ENCODE measurements around the gene ARHGEF3. TPM values are rescaled to one million over a fixed set of nuclear protein-coding genes. Genes with fewer than 3 reads are reported as not detected.

Gene ARHGEF3
- total RNA-seq, 1 donor from 2014 or later: 27.0 TPM

DNA sequence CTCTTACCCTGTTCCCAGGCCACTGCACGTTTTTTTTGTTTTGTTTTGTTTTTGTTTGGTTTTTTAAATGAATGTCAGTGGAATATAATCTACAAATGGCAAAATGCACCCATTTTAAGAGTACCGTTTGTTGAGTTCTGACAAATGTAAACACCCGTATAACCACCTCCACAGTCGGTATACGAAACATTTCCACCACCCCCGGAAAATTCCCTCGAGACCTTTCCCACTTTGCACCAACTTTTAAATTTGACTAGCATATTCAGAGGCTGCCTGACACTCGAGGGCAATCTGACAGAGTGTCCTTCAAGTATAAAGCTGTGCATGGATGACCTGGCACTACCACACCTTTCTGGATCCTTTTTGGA is 613 bp upstream of the ARHGEF3 start:
- POLR2A ChIA-PET: interaction anchor here (1.0 to 8.3 kb wide), 10 partner anchors 13 to 266 kb away, joined by 3 to 181 read pairs (median 29); partner anchors contain the start of gene TASOR

DNA sequence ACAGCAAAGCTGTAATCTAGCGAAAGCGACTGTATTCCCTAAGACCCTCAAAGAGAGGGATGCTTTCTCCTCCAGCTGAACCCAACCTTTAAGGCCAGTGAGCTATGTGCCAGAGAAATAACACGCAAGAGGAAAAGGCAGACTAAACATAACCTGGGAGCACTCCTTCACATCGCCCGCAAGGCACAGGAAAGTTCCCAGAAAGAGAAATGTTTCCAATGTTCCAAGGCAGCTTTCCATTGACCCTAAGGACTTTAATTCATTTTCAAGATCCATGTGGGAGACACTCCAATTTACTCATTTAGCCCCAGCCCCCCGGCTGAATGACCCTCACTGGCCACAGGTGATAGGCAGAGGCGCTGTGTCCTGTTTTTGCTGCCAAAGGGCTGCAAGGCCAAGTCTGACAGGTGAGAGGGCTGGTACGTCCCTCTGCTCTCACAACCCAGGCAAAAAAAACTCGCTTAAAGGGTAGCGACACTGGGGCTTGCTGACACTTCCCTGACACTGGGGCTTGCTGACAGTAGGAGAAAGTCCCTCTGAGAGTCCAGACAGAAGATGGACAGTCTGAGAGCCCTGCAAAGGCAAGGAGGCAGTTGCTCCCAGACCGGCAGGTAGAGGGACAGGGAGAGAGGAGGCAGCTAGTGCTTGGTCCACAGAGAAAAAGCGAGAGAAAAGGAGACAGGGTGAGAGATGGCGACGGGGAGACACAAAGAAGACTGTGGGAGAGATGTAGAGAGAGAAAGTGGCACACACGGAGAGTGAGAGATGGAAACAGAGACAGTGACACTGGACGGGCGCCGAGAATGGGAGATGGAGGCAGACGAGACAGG is 702 bp downstream of the ARHGEF3 start:
- H3K36me3 Mint-ChIP-seq (ENCODE audit: low read depth): peaks cover 7% of the 10 kb centered on the region
- POLR2A ChIA-PET: interaction anchor here (0.5 to 8.3 kb wide), 22 partner anchors 11 to 1087 kb away, joined by 3 to 181 read pairs (median 6); partner anchors contain the start of gene TASOR
- peak overlapping the region; percentile 95 for H3K4me3 Mint-ChIP-seq

More for the DNA sequence above, 613 bp upstream of the ARHGEF3 start:
- no peaks in the 10 kb centered on the region for H3K27me3 Mint-ChIP-seq
- no peaks in the 10 kb centered on the region for H3K9me3 Mint-ChIP-seq
- peaks cover 44% of the 10 kb centered on the region for H3K4me1 Mint-ChIP-seq
- DNase-seq: no peak
- ATAC-seq (ENCODE audit: low read depth): no peak
- CTCF ChIA-PET: interaction anchor here (0.7 to 7.8 kb wide), 15 partner anchors 13 to 382 kb away, joined by 3 to 237 read pairs (median 10); no protein-coding TSS in a partner anchor
- intact Hi-C loops (cut with micrococcal nuclease): loop anchor here (1.0 to 10.0 kb wide), 6 partner anchors 48 to 792 kb away; partner anchors contain the start of genes ARF4 and TASOR
- H3K4me3 Mint-ChIP-seq: peak overlapping the region; percentile 85
- peak overlapping the region; percentile 75 for H3K27ac Mint-ChIP-seq
- TF ChIP-seq, protein P1, sequence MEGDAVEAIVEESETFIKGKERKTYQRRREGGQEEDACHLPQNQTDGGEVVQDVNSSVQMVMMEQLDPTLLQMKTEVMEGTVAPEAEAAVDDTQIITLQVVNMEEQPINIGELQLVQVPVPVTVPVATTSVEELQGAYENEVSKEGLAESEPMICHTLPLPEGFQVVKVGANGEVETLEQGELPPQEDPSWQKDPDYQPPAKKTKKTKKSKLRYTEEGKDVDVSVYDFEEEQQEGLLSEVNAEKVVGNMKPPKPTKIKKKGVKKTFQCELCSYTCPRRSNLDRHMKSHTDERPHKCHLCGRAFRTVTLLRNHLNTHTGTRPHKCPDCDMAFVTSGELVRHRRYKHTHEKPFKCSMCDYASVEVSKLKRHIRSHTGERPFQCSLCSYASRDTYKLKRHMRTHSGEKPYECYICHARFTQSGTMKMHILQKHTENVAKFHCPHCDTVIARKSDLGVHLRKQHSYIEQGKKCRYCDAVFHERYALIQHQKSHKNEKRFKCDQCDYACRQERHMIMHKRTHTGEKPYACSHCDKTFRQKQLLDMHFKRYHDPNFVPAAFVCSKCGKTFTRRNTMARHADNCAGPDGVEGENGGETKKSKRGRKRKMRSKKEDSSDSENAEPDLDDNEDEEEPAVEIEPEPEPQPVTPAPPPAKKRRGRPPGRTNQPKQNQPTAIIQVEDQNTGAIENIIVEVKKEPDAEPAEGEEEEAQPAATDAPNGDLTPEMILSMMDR (IDR thresholded peaks at IDR 0.05): no peak
- peaks cover 6% of the 10 kb centered on the region for H3K36me3 Mint-ChIP-seq (ENCODE audit: low read depth)

DNA sequence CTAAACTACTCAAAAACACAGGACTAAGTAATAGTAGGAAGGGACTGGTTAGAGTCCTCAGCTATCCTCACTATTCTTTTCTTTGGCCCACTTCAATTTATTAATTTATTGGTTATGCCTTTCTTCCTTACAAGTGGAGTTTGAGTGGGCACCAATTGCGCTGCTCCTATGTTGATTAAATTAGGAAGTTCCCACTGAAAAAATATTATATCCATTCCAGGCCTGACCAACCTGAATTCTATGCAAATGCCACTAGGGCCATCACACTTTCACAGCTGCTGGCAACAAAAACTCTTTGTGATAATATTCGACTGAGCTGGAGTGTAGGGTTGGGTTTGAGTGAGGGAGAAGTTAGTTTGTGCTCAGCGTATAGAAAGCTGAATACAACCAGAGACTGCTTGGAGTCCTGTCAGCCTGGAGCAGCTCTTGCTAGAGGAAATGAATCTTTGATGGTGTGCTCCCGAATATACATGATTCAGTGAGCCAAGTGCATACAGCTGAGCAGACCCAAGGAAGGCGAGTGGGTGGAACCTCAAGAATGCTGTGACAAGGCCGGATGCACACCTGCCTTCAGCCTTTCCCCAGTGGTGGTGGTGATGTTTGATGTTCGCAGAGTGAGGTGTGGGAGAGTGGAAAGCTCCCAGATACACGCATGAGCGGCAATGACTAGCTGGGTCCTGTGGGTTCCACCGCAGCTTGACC is 1.5 kb downstream of the ARHGEF3 start:
- no peaks in the 10 kb centered on the region for H3K27me3 Mint-ChIP-seq
- peak overlapping the region; percentile 87 for H3K27ac Mint-ChIP-seq
- H3K4me3 Mint-ChIP-seq: peak overlapping the region; percentile 95
- H3K36me3 Mint-ChIP-seq (ENCODE audit: low read depth): peaks cover 7% of the 10 kb centered on the region
- H3K4me1 Mint-ChIP-seq: peaks cover 64% of the 10 kb centered on the region
- ATAC-seq (ENCODE audit: low read depth): peak; percentile 19
- TF ChIP-seq, protein P1 (IDR thresholded peaks at IDR 0.05): no peak
- H3K9me3 Mint-ChIP-seq: no peaks in the 10 kb centered on the region
- CTCF ChIA-PET: interaction anchor here (0.6 to 7.8 kb wide), 28 partner anchors 11 to 460 kb away, joined by 3 to 237 read pairs (median 6); no protein-coding TSS in a partner anchor
- POLR2A ChIA-PET: interaction anchor here (0.5 to 8.3 kb wide), 18 partner anchors 11 to 434 kb away, joined by 3 to 181 read pairs (median 6); partner anchors contain the start of gene TASOR
- intact Hi-C loops (cut with micrococcal nuclease): loop anchor here (1.0 to 10.0 kb wide), 4 partner anchors 42 to 795 kb away; partner anchors contain the start of gene ARF4
- no peak for DNase-seq

More for the DNA sequence above, 702 bp downstream of the ARHGEF3 start:
- Mint-ChIP-seq H3K9me3 (no peaks in the 10 kb centered on the region), H3K27ac (peak overlapping the region; percentile 87), H3K27me3 (no peaks in the 10 kb centered on the region), H3K4me1 (peaks cover 56% of the 10 kb centered on the region)
- DNase-seq (no peak), ATAC-seq (ENCODE audit: low read depth) (peak; percentile 6)
- intact Hi-C loops (cut with micrococcal nuclease): loop anchor here (1.0 to 10.0 kb wide), 4 partner anchors 43 to 794 kb away; partner anchors contain the start of gene ARF4
- CTCF ChIA-PET: interaction anchor here (0.9 to 7.8 kb wide), 20 partner anchors 11 to 194 kb away, joined by 3 to 237 read pairs (median 9); no protein-coding TSS in a partner anchor
- TF ChIP-seq, protein P1 (IDR thresholded peaks at IDR 0.05): no peak

DNA sequence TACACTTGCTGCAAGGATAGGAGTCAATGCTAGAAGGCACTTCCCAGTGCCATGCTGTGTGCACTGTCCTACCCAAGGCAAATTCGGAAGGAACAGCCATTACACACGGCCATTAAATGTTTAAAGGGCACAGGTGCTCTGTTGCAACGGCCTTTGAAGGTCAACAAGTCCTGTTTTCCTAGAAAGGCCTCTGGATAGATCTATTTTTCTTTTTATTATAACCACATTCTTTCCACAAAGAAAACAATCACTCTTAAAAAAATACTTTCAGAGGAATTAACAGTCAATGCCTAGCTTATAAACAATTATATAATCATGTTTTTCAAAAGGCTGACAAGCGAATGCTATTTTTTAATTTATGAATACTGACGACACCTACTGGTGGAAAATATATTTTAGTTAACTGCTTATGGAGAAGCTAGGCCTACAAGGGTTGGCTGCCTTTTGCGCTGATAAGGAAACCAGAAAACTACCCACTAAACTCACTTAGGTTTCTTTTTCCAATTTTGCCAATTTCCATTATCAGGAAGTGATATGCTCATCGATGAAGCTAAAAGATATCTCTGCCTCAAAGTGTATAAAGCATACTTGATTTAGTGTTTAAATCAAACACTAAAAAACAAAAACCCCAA is 2.4 kb downstream of the ARHGEF3 start:
- intact Hi-C loops (cut with micrococcal nuclease): loop anchor here (1.0 kb wide), 3 partner anchors 15 to 242 kb away; partner anchors contain the start of gene CCDC66
- DNase-seq (no peak), ATAC-seq (ENCODE audit: low read depth) (no peak)
- H3K27ac Mint-ChIP-seq: peak overlapping the region; percentile 76
- peaks cover 66% of the 10 kb centered on the region for H3K4me1 Mint-ChIP-seq
- ChIA-PET CTCF (interaction anchor here (0.6 to 7.8 kb wide), 29 partner anchors 10 to 459 kb away, joined by 3 to 237 read pairs (median 6); partner anchors contain the start of gene TASOR), POLR2A (interaction anchor here (0.5 to 8.3 kb wide), 14 partner anchors 10 to 398 kb away, joined by 3 to 181 read pairs (median 14); partner anchors contain the start of gene TASOR)
- TF ChIP-seq, protein P1 (IDR thresholded peaks at IDR 0.05): peak; percentile 81
- H3K36me3 Mint-ChIP-seq (ENCODE audit: low read depth): peaks cover 7% of the 10 kb centered on the region
- H3K9me3 Mint-ChIP-seq: no peaks in the 10 kb centered on the region
- H3K4me3 Mint-ChIP-seq: peak overlapping the region; percentile 61
- no peaks in the 10 kb centered on the region for H3K27me3 Mint-ChIP-seq

Data from activated B cell treated with CpG ODN at 0.5 μM for 24 hours (primary cell).